GM12801 (cell line): ENCODE data around the gene ABTB2.

ENCODE experiments used
- TF ChIP-seq, protein P1 (sequence below): IDR thresholded peaks from one replicate; pipeline ENCODE4 v1.5.1; 2011; ENCODE audit warnings: control low read depth; ENCODE audit not compliant: insufficient read length; ENCODE audit errors: extremely low read depth

ABTB2 gene

DNA sequence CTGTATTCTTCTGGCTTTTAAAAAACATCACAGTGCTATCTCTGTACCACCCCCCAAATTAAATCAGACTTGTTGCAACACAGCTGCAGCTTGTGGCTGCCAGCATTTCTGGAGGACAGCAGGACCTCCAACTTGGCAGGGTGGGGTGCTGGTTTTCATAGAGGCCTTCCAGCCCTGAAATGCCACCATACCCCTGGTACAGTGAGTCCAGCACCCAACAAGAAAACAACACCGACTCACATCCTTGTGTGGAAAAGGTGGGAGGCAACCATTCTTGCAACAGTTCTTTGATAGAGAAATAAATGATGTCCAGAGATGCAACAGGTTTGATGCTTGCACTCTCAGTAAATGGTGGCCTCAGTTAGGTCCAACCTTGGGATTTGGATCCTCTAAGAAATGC lies 96.0 kb downstream of the ABTB2 start:
- TF ChIP-seq, protein P1, sequence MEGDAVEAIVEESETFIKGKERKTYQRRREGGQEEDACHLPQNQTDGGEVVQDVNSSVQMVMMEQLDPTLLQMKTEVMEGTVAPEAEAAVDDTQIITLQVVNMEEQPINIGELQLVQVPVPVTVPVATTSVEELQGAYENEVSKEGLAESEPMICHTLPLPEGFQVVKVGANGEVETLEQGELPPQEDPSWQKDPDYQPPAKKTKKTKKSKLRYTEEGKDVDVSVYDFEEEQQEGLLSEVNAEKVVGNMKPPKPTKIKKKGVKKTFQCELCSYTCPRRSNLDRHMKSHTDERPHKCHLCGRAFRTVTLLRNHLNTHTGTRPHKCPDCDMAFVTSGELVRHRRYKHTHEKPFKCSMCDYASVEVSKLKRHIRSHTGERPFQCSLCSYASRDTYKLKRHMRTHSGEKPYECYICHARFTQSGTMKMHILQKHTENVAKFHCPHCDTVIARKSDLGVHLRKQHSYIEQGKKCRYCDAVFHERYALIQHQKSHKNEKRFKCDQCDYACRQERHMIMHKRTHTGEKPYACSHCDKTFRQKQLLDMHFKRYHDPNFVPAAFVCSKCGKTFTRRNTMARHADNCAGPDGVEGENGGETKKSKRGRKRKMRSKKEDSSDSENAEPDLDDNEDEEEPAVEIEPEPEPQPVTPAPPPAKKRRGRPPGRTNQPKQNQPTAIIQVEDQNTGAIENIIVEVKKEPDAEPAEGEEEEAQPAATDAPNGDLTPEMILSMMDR, result no peak

DNA sequence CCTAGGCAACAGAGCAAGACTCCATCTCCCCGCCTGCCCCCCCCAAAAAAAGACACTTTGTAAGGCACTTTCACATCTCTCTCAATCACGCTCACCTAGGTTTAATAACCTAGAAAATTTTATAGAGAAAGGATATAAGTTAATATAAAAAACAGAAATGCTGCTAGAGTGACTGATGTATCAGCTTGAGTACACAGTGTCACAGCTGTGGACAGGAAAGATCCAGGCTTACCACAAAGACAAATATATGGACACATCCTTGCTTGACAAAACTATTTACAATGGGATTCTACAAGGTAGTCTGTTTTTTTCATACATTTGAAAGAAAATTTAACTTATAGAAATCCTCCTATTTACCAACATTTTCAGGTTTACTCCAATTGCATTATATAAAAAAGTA lies 96.7 kb downstream of the ABTB2 start:
- TF ChIP-seq, protein P1, result no peak

DNA sequence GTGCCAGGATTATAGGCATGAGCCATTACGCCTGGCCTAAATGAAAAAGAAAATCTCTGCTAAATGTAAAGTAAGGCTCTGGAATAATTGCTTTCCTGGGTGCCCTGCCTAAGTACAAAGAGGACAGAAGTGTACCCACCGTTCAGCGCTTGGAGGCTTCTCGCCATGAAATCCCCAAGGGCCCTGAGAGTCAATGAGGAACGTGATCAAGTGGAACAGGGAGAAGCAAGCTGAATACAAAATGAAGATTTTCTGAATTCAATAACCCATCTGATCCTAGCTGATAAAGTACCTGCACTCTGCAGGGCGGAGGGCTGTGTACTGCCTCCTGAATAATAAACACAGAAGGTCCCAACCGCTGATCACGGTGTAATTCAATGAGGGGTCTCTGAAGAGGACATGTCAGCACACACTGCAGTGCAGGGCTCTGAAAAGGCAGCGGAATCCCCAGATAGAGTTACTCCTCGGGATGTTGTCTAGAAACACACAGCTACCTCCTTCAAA lies 97.7 kb downstream of the ABTB2 start:
- TF ChIP-seq, protein P1, result no peak

GRCh38 chr11:34259087-34259486 lies 98.7 kb downstream of the ABTB2 start:
- TF ChIP-seq, protein P1, result no peak

- TF ChIP-seq, protein P1, result no peak
These were observed 101.2 kb downstream of the ABTB2 start for GRCh38 chr11:34256626-34257025.

DNA sequence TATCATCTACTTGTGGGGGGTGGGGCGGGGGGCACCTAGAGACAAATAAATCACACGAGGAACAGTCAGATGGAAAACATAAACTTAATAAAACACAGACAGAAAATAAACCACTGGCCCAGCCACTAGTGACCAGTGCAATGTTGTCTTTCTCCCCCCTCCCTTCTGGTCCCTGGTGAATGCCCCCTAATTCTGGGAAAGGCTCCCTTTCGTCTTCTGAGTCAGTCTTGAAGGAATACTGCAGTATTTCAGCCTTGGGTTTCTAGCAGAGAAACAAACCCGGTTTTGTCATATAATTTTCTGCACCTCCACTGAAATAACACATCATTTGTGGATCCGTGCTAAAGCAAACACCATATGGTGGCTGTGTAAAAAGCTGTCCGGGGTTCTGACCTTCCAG lies 101.7 kb downstream of the ABTB2 start:
- TF ChIP-seq, protein P1, result no peak

DNA sequence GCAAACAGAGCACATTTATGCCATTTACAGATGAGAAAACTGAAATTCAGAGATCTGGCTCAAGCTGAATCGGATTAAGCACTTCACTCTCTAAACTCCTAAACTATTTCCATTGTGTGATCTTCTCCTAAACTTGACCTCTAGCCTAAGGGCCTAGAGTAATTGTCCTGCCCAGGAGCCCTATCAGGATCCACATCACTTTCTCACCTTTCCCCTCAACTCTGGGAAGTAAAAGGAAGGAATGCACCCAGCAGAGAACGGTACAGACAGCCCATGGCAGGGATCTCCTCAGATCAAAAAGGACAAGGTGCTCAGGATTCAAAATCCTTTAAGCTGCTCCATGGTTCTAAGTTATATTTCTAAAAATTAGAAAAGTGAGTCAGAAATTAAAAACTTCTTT lies 102.7 kb downstream of the ABTB2 start:
- TF ChIP-seq, protein P1, result no peak

DNA sequence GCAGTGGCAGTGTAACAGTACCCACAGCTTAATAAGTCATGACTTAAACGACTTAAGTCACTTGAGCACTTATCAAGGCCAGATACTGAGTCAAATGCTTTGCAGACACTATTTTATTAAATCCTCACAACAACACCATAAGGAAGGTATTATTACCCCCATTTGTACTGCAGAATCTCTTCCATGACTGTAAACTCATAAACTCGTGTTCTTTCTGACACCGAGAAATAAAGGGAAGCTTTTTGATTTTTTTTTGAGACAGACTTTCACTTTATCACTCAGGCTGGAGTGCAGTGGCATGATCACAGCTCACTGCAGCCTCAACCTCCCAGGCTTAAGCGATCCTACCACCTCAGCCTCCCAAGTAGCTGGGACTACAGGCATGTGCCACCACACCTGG lies 103.8 kb downstream of the ABTB2 start:
- TF ChIP-seq, protein P1, result no peak
